Measurements from ENCODE around the gene PHLPP1. TPM values are rescaled to one million over a fixed set of nuclear protein-coding genes. Genes with fewer than 3 reads are reported as not detected.
A peak's percentile ranks its signal among the peaks of the same experiment; 100 is the strongest.

Gene PHLPP1
- total RNA-seq, 1 experiment from 2014 or later = 14.1 TPM

GRCh38 chr18:62867534-62867933 is 152.2 kb downstream of the PHLPP1 start:
- Histone ChIP-seq H2AFZ (ENCODE audit: low read length) (no peak overlapping the region), H3K36me3 (ENCODE audit: low read depth, low read length) (no peaks in the 10 kb centered on the region), H3K27ac (ENCODE audit: low read length) (no peak overlapping the region), H3K4me1 (ENCODE audit: insufficient read depth, low read length) (peaks cover 17% of the 10 kb centered on the region), H3K79me2 (ENCODE audit: low read length) (no peaks in the 10 kb centered on the region), H3F3A (ENCODE audit: low read length, unreplicated experiment) (no peaks in the 10 kb centered on the region), H4K20me1 (ENCODE audit: low read length) (no peaks in the 10 kb centered on the region), H3K27me3 (ENCODE audit: low read length) (no peaks in the 10 kb centered on the region), H3K9ac (ENCODE audit: low read length) (no peak overlapping the region), H3K9me3 (ENCODE audit: low read length) (no peaks in the 10 kb centered on the region), H3K4me3 (ENCODE audit: low read length) (no peak overlapping the region), H3K4me2 (ENCODE audit: low read length) (no peak overlapping the region), H3K9me2 (replicated peaks; ENCODE audit: low read length) (no peaks in the 10 kb centered on the region)
- no peak for ATAC-seq
- TF ChIP-seq EZH2 (IDR thresholded peaks at IDR 0.05; ENCODE audit: low read length, unreplicated experiment) = no peak
- TF ChIP-seq CTCF (conservative IDR thresholded peaks at IDR 0.05; ENCODE audit: low read depth, low read length) = no peak
- TF ChIP-seq EZH2phosphoT487 (IDR thresholded peaks at IDR 0.05; ENCODE audit: borderline replicate concordance, low read length) = no peak
- ChIA-PET CTCF (no interaction called here), POLR2A (ENCODE audit: unreplicated experiment) (no interaction called here)
- DNase-seq = no peak
- BruUV-seq (replicated peaks) = no TSS peak
- intact Hi-C loops (cut with micrococcal nuclease) = no loop called here

DNA sequence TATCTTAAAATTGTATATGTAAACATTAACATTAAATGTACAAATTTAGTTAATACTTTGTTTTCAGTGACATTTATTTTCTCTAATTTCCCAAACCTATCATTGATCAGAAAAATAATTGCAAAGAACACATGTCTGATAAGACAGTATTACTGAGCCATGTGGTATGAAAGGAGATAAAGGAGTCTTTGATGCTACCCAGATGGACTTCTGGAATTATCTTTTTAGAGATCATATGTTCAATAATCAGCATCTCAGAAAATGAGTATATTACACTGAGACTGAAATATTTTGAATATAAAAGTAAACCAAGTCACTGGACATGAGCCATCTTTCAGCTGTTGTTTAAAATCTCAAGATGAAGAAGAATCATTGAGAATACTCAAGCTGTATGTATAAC is 153.3 kb downstream of the PHLPP1 start:
- Histone ChIP-seq H3K27me3 (ENCODE audit: low read length) (no peaks in the 10 kb centered on the region), H2AFZ (ENCODE audit: low read length) (no peak overlapping the region), H3K36me3 (ENCODE audit: low read depth, low read length) (no peaks in the 10 kb centered on the region), H3K4me2 (ENCODE audit: low read length) (no peak overlapping the region), H3K9ac (ENCODE audit: low read length) (no peak overlapping the region), H3K79me2 (ENCODE audit: low read length) (no peaks in the 10 kb centered on the region), H3K9me3 (ENCODE audit: low read length) (no peaks in the 10 kb centered on the region), H3K27ac (ENCODE audit: low read length) (no peak overlapping the region), H4K20me1 (ENCODE audit: low read length) (no peaks in the 10 kb centered on the region), H3K4me3 (ENCODE audit: low read length) (no peak overlapping the region), H3F3A (ENCODE audit: low read length, unreplicated experiment) (no peaks in the 10 kb centered on the region), H3K4me1 (ENCODE audit: insufficient read depth, low read length) (peaks cover 10% of the 10 kb centered on the region; the same call in 1 of the 2 replicates), H3K9me2 (replicated peaks; ENCODE audit: low read length) (no peaks in the 10 kb centered on the region)
- ChIA-PET CTCF (no interaction called here), POLR2A (ENCODE audit: unreplicated experiment) (no interaction called here)
- intact Hi-C loops (cut with micrococcal nuclease) = no loop called here
- DNase-seq (no peak), ATAC-seq (no peak)
- TF ChIP-seq EZH2 (IDR thresholded peaks at IDR 0.05; ENCODE audit: low read length, unreplicated experiment) (no peak), EZH2phosphoT487 (IDR thresholded peaks at IDR 0.05; ENCODE audit: borderline replicate concordance, low read length) (no peak), CTCF (conservative IDR thresholded peaks at IDR 0.05; ENCODE audit: low read depth, low read length) (no peak)
- no TSS peak for BruUV-seq (replicated peaks)

DNA sequence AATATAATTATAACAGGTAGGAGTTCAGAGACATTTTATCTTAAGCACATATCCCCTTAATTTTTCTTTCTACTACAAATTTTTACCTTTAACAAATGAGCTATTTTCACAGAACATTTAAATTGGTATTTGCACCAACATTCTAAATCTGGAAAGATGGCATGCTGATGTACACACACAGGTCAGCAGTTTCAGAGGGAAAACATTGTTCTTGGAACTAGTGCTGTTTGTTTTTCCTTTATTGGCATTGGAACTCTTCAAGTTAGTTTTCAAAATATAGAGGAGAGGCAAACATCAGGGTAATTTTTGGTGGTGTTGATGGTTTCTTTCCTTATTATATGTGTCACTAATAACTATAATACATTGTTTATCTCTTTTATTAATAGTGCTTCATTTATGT is 155.3 kb downstream of the PHLPP1 start:
- Histone ChIP-seq H3F3A (ENCODE audit: low read length, unreplicated experiment) (no peaks in the 10 kb centered on the region), H3K9ac (ENCODE audit: low read length) (no peak overlapping the region), H3K27ac (ENCODE audit: low read length) (no peak overlapping the region), H2AFZ (ENCODE audit: low read length) (no peak overlapping the region), H4K20me1 (ENCODE audit: low read length) (no peaks in the 10 kb centered on the region), H3K27me3 (ENCODE audit: low read length) (no peaks in the 10 kb centered on the region), H3K4me1 (ENCODE audit: insufficient read depth, low read length) (0 out of 2 replicates have a peak, but pooled peaks cover 6% of the 10 kb centered on the region), H3K9me3 (ENCODE audit: low read length) (no peaks in the 10 kb centered on the region), H3K9me2 (replicated peaks; ENCODE audit: low read length) (no peaks in the 10 kb centered on the region), H3K36me3 (ENCODE audit: low read depth, low read length) (no peaks in the 10 kb centered on the region), H3K4me2 (ENCODE audit: low read length) (no peak overlapping the region), H3K4me3 (ENCODE audit: low read length) (no peak overlapping the region), H3K79me2 (ENCODE audit: low read length) (no peaks in the 10 kb centered on the region)
- ATAC-seq (peak; percentile 35; the same call in 1 of the 2 replicates), DNase-seq (no peak)
- POLR2A ChIA-PET (ENCODE audit: unreplicated experiment) = no interaction called here
- intact Hi-C loops (cut with micrococcal nuclease) = no loop called here
- CTCF ChIA-PET = no interaction called here
- TF ChIP-seq EZH2phosphoT487 (IDR thresholded peaks at IDR 0.05; ENCODE audit: borderline replicate concordance, low read length) = no peak
- TF ChIP-seq CTCF (conservative IDR thresholded peaks at IDR 0.05; ENCODE audit: low read depth, low read length) = no peak
- no peak for TF ChIP-seq EZH2 (IDR thresholded peaks at IDR 0.05; ENCODE audit: low read length, unreplicated experiment)
- BruUV-seq (replicated peaks) = no TSS peak

All from PC-3 (cell line).